Tibial nerve (tissue), 4 donors: ENCODE measurements around the gene POGZ.

ENCODE experiments used
- EP300 ChIP-seq, 2 donors: sonication (generic); formaldehyde crosslinking; IDR thresholded peaks; one replicate each; pipeline ENCODE4 v1.6.1; 2017; ENCODE audit warnings: antibody characterized with exemption in 2 of 2, mild to moderate bottlenecking in 1 of 2
- POLR2A ChIP-seq, 2 donors: fragments of 450-650 bp; IDR thresholded peaks; one replicate each; pipeline ENCODE4 v1.6.1; 2017; ENCODE audit warnings: antibody characterized with exemption in 2 of 2, mild to moderate bottlenecking in 2 of 2, moderate library complexity in 2 of 2
- TF ChIP-seq, protein P1 (sequence below), 5 experiments: fragments of 200-600 bp in 3 of 5; fragments of 450-650 bp in 2 of 5; sonication (generic) in 3 of 5; IDR thresholded peaks; one replicate each; pipeline ENCODE4 v1.5.1; 2016 to 2019; ENCODE audit warnings: antibody characterized with exemption in 5 of 5, mild to moderate bottlenecking in 3 of 5, moderate library complexity in 2 of 5

- TF ChIP-seq, protein P1, sequence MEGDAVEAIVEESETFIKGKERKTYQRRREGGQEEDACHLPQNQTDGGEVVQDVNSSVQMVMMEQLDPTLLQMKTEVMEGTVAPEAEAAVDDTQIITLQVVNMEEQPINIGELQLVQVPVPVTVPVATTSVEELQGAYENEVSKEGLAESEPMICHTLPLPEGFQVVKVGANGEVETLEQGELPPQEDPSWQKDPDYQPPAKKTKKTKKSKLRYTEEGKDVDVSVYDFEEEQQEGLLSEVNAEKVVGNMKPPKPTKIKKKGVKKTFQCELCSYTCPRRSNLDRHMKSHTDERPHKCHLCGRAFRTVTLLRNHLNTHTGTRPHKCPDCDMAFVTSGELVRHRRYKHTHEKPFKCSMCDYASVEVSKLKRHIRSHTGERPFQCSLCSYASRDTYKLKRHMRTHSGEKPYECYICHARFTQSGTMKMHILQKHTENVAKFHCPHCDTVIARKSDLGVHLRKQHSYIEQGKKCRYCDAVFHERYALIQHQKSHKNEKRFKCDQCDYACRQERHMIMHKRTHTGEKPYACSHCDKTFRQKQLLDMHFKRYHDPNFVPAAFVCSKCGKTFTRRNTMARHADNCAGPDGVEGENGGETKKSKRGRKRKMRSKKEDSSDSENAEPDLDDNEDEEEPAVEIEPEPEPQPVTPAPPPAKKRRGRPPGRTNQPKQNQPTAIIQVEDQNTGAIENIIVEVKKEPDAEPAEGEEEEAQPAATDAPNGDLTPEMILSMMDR (IDR thresholded peaks at IDR 0.05), result no peak
- TF ChIP-seq POLR2A (IDR thresholded peaks at IDR 0.05) (no peak), EP300 (IDR thresholded peaks at IDR 0.05) (no peak)
Measured at GRCh38 chr1:151474745-151475144, 15.5 kb upstream of the POGZ start.
